Fibroblast of lung (primary cell): ENCODE data around the gene CNTROB. TPM values are rescaled to one million over a fixed set of nuclear protein-coding genes. Genes with fewer than 3 reads are reported as not detected.

Experiments used
- DNase-seq, 2 donors: peaks; one replicate each; pipeline versions ENCODE4 v3.0.0 to v3.0.0-alpha.2; 2010; ENCODE audit warnings: low read depth in 2 of 2
- H2AFZ ChIP-seq: 2 replicates; pipeline ENCODE4 v1.5.1; 2012; ENCODE audit warnings: low read length, control low read depth, inconsistent platforms
- H3K27ac ChIP-seq: 2 replicates; pipeline ENCODE4 v1.5.1; 2011; ENCODE audit warnings: low read length, control low read depth; ENCODE audit not compliant: insufficient read depth
- H3K27me3 ChIP-seq: 2 replicates; pipeline ENCODE4 v1.5.1; 2011; ENCODE audit warnings: mild to moderate bottlenecking, low read length; ENCODE audit not compliant: control insufficient read depth, insufficient read depth
- H3K36me3 ChIP-seq: 2 replicates; pipeline ENCODE4 v1.5.1; 2011; ENCODE audit warnings: low read length; ENCODE audit not compliant: control insufficient read depth, insufficient read depth
- H3K4me1 ChIP-seq: 2 replicates; pipeline ENCODE4 v1.5.1; 2011; ENCODE audit warnings: low read length; ENCODE audit not compliant: control insufficient read depth, insufficient read depth; ENCODE audit errors: extremely low read depth
- H3K4me2 ChIP-seq: 2 replicates; pipeline ENCODE4 v1.5.1; 2011; ENCODE audit warnings: low read length, control low read depth; ENCODE audit not compliant: insufficient read depth; ENCODE audit errors: extremely low read depth
- H3K4me3 ChIP-seq, 4 experiments: fragments of 200-600 bp in 1 of 4; sonication (generic) in 1 of 4; replicated peaks in 1 of 4; 2 replicates each; pipeline ENCODE4 v1.5.1; 2011 to 2016; ENCODE audit warnings: low read length in 4 of 4, low read depth in 3 of 4, mild to moderate bottlenecking in 3 of 4, control low read depth in 2 of 4, inconsistent platforms in 1 of 4, mixed read lengths in 1 of 4; ENCODE audit not compliant: insufficient read depth in 1 of 4; ENCODE audit errors: control extremely low read depth in 1 of 4
- H3K79me2 ChIP-seq: 2 replicates; pipeline ENCODE4 v1.5.1; 2012; ENCODE audit warnings: mild to moderate bottlenecking, low read length, inconsistent platforms; ENCODE audit not compliant: control insufficient read depth, insufficient read depth
- H3K9ac ChIP-seq: 2 replicates; pipeline ENCODE4 v1.5.1; 2011; ENCODE audit warnings: mild to moderate bottlenecking, low read length, control low read depth; ENCODE audit not compliant: insufficient read depth
- H3K9me3 ChIP-seq: 2 replicates; pipeline ENCODE4 v1.5.1; 2012; ENCODE audit warnings: low read depth, low read length; ENCODE audit not compliant: control insufficient read depth, insufficient read depth
- H4K20me1 ChIP-seq: 2 replicates; pipeline ENCODE4 v1.5.1; 2011; ENCODE audit warnings: low read length; ENCODE audit not compliant: control insufficient read depth, insufficient read depth; ENCODE audit errors: extremely low read depth
- EZH2 ChIP-seq: IDR thresholded peaks from 2 replicates; pipeline ENCODE4 v1.5.1; 2012; ENCODE audit warnings: low read length, control low read depth, mild to moderate bottlenecking; ENCODE audit errors: missing control alignments
- polyA plus RNA-seq, 2 donors: library from polyadenylated mRNA; depleted of rRNA in 1 of 2; stranded (reverse) in 1 of 2; unstranded in 1 of 2; fragments of >200 nt; gene quantifications; 2 replicates each; pipeline ENCODE4 v1.2.1, GENCODE V29; 2011 to 2012; ENCODE audit warnings: missing spikeins in 1 of 2
- total RNA-seq: library from RNA; depleted of rRNA; stranded (reverse); fragments of >200 nt; gene quantifications from 2 replicates; pipeline ENCODE4 v1.2.1, GENCODE V29; 2014
- TF ChIP-seq, protein P1 (sequence below), 2 donors: IDR thresholded peaks in 1 of 2; conservative IDR thresholded peaks in 1 of 2; 1 replicate in 1 of 2; 2 replicates in 1 of 2; pipeline ENCODE4 v1.5.1; 2011 to 2012; ENCODE audit warnings: low read length in 2 of 2, control low read depth in 1 of 2, inconsistent platforms in 1 of 2, low read depth in 1 of 2, mild to moderate bottlenecking in 1 of 2

Gene CNTROB
- total and polyA plus RNA-seq, 2 donors (not counting 1 experiment from before 2014, with no cell fraction given) = 12.6 to 17.2 TPM

- peak; percentile 83 to 97 for DNase-seq
- no peak for TF ChIP-seq EZH2
- TF ChIP-seq, protein P1, sequence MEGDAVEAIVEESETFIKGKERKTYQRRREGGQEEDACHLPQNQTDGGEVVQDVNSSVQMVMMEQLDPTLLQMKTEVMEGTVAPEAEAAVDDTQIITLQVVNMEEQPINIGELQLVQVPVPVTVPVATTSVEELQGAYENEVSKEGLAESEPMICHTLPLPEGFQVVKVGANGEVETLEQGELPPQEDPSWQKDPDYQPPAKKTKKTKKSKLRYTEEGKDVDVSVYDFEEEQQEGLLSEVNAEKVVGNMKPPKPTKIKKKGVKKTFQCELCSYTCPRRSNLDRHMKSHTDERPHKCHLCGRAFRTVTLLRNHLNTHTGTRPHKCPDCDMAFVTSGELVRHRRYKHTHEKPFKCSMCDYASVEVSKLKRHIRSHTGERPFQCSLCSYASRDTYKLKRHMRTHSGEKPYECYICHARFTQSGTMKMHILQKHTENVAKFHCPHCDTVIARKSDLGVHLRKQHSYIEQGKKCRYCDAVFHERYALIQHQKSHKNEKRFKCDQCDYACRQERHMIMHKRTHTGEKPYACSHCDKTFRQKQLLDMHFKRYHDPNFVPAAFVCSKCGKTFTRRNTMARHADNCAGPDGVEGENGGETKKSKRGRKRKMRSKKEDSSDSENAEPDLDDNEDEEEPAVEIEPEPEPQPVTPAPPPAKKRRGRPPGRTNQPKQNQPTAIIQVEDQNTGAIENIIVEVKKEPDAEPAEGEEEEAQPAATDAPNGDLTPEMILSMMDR (conservative IDR thresholded peaks at IDR 0.05 in 1 of 2, IDR thresholded peaks at IDR 0.05 in 1 of 2; ENCODE audit: low read depth in 1 of 2, low read length in 2 of 2) = peak; percentile 33 to 46
- H3K79me2 ChIP-seq = peaks cover 22% of the 10 kb centered on the region
- H3K27ac ChIP-seq = peak overlapping the region; percentile 11
- no peak overlapping the region for H3K9ac ChIP-seq
- no peaks in the 10 kb centered on the region for H3K27me3 ChIP-seq
- H3K36me3 ChIP-seq = peaks cover 14% of the 10 kb centered on the region
- H4K20me1 ChIP-seq = no peaks in the 10 kb centered on the region
- peak overlapping the region; percentile 86 for H3K4me2 ChIP-seq
- H3K9me3 ChIP-seq = no peaks in the 10 kb centered on the region
- no peak overlapping the region for H2AFZ ChIP-seq
- peaks cover 12% of the 10 kb centered on the region for H3K4me1 ChIP-seq
- peak overlapping the region; percentile 17 to 65 (median 41) for H3K4me3 ChIP-seq
Measured at GRCh38 chr17:7889166-7889955, 42.6 kb upstream of the CNTROB start.

GRCh38 chr17:7893187-7893880, 38.7 kb upstream of the CNTROB start:
- Histone ChIP-seq H3K79me2 (peaks cover 12% of the 10 kb centered on the region), H3K9ac (no peak overlapping the region), H3K27ac (no peak overlapping the region), H3K36me3 (peaks cover 26% of the 10 kb centered on the region), H4K20me1 (no peaks in the 10 kb centered on the region), H3K4me1 (peaks cover 9% of the 10 kb centered on the region), H3K4me3 (no peak overlapping the region), H2AFZ (no peak overlapping the region), H3K27me3 (no peaks in the 10 kb centered on the region), H3K4me2 (no peak overlapping the region), H3K9me3 (no peaks in the 10 kb centered on the region)
- TF ChIP-seq, protein P1 (conservative IDR thresholded peaks at IDR 0.05 in 1 of 2, IDR thresholded peaks at IDR 0.05 in 1 of 2; ENCODE audit: low read depth in 1 of 2, low read length in 2 of 2) = no peak
- TF ChIP-seq EZH2 = no peak
- peak; percentile 8 to 38 for DNase-seq

- no peaks in the 10 kb centered on the region for H4K20me1 ChIP-seq
- H3K27ac ChIP-seq = no peak overlapping the region
- peaks cover 29% of the 10 kb centered on the region for H3K36me3 ChIP-seq
- no peaks in the 10 kb centered on the region for H3K9me3 ChIP-seq
- TF ChIP-seq, protein P1 (conservative IDR thresholded peaks at IDR 0.05 in 1 of 2, IDR thresholded peaks at IDR 0.05 in 1 of 2; ENCODE audit: low read depth in 1 of 2, low read length in 2 of 2) = no peak
- TF ChIP-seq EZH2 = no peak
- no peak overlapping the region for H3K4me2 ChIP-seq
- H3K9ac ChIP-seq = no peak overlapping the region
- no peak overlapping the region for H3K4me3 ChIP-seq
- DNase-seq = no peak
- no peaks in the 10 kb centered on the region for H3K27me3 ChIP-seq
- no peak overlapping the region for H2AFZ ChIP-seq
- peaks cover 5% of the 10 kb centered on the region for H3K4me1 ChIP-seq
- H3K79me2 ChIP-seq = peaks cover 7% of the 10 kb centered on the region
Measured at GRCh38 chr17:7894226-7894625, 37.8 kb upstream of the CNTROB start.
